ENCODE measurements around the gene MECP2.
"Not testable (repeated sequence)": the region's sequence is repeated elsewhere in the genome, so short reads cannot be mapped to it uniquely, and the experiment has no call there.

Gene MECP2

DNA sequence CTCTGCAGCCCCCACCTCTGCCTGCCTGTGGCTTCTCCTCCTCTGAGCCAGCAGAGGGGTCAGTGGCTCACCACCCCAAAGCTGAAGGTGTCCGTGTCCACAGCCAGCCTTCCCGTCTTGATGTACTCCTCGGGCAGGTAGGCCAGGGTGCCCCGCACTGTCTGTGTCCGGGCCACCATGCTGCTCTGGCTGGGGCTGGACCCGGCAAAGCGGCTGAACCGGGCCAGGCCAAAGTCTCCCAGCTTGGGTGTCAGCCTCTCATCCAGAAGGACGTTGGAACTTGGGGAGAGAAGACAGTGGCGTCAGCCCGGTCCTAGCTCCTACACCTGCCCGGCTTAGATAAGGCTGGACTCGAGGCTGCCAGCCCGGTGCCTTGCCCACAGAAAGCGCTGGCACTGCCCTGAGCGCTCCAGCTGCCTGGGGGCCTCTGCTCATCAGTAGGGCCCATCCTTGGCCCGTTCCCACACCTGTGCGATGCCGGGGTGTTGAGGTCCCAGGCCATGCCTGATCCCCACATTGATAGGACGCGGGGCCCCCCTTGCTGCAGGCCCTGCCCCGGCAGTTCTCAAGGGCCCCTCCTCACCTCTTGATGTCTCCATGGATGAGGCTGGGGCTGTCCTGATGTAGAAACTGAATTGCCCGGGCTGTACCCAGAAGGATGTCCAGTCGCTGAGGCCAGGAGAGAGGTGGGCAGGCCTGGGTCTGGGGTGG is 81.0 kb downstream of the MECP2 start:
- no peak for DNase-seq (ENCODE audit: low spot score)

DNA sequence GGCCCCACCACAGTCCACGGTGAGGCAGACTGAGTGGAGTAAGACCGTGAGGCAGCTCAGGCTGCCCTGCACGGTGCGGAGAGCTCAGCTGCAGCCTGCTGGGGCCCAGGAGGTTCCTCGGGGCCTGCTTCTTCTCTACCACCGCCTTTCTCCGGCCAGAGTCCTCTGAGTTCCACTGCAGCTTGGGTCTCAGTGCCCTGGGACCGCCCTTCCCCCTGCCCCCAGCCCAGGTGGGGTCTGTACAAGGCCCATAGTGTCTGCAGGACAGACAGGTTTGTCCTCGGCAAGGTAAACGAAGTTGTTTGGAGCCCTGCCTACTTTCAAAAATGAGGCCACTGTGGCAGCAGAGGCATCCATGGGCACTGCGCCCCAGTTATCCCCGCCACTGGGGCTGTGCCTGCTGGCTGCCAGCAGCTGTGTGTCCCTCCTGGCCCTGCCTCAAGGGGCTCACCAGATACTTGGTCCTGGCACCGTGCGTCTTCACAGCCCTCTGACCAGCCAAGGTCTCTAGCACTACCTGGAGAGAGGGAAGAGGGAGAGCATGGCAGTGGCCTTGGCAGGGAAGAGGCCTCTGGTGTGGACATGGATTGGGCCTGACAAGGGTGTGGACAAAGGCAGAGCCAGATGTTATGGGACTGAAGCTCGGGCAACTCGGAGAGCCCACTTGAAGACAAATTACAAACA is 81.8 kb downstream of the MECP2 start:
- DNase-seq (ENCODE audit: low spot score), result no peak

DNA sequence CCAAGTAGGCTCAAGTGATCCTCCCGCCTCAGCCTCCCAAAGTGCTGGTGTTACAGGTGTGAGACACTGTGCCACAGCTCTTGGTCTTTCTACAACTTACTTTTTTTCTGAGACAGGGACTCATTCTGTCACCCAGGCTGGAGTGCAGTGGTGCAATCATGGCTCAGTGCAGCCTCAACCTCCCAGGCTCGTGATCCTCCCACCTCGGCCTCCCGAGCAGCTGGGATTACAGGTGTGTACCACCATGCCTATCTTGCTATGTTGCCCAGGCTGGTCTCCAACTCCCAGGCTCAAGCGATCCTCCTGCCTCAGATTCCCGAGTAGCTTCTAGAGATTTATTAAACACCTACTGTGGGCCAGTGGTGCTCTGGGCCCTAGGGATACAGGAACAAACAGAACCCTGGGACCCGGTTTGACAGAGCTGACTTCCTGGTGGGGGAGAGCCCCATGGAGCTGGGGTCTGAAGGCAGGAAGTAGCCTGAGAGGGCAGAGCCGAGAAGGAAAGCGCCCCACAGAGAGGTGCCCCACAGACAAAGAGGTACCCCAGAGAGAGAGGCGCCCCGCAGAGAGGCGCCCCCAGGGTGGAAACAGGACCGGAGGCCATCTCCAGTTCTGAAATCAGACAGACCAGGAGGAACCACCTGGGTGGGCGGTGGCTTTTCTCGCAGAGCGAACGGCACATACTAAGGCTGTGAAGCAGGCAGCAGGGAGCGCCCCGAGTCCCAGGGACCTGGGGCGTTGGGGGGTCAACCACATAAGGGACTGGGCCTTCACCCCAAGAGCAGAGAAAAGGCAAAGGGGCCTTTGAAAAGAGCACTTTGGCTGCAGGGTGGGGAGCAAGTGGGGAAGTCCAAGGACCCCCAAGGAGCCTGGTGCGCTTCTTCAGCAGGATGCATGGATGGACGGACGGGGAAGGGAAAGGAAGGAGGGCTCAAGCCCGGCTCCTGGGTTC is 82.8 kb downstream of the MECP2 start:
- no peak for DNase-seq (ENCODE audit: low spot score)

DNA sequence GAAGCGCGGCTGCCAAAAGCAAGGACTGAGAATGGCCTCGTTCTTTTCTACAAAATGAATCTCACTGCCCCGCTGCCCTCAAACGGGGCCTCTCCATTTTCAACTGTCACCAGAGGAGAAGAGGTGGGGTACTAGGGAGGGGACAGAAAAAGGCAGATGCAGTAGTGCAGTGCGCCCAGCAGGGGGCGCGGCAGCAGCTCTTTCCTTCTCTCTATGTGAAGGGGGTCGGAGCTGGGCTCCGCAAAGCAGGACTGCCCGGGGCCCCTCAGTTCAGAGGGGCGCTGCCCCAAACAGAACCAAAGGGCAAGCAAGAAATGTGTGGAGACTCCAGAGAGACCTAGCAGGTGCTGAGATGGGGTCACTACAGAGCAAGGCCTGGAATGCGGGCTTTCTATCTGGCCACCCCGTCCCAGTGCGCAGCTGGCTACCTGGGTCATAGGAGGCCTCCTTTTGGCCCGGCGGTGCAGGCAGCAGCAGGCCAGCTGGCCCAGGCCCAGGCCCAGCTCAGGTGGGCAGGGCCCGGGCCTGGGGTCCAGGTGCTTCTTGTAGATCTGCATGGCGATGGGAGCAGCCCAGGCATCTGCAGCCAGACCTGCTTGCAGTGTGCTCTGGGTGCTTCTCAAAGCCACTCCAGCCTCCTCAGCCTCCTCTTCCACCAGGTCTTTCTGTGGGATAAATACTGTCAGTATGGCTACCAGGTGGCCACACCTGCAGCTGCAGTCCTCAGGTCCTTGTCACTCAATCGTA is 83.7 kb downstream of the MECP2 start:
- DNase-seq (ENCODE audit: low spot score), result peak; percentile 64

DNA sequence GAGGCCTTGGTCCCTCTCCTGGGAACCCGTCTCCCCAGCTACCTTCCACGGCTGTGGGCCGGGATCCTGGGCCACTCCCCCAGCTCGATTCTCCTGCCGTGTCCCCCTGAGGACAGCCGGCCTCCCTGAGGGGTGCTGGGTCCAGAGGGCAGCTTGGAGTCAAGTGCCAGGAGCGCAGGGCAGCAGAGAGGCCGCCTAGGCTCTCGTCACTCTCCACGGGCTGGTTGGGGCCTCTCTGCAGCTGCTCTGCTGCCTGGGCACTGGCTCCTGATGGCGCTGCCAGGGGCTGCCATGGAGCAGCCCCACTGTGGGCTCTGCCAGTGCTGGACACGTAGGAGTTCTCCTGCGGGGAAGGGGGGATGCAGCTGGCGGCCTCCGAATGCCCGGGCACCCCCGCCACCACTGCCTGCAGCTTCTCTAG is 84.5 kb downstream of the MECP2 start:
- no peak for DNase-seq (ENCODE audit: low spot score)

DNA sequence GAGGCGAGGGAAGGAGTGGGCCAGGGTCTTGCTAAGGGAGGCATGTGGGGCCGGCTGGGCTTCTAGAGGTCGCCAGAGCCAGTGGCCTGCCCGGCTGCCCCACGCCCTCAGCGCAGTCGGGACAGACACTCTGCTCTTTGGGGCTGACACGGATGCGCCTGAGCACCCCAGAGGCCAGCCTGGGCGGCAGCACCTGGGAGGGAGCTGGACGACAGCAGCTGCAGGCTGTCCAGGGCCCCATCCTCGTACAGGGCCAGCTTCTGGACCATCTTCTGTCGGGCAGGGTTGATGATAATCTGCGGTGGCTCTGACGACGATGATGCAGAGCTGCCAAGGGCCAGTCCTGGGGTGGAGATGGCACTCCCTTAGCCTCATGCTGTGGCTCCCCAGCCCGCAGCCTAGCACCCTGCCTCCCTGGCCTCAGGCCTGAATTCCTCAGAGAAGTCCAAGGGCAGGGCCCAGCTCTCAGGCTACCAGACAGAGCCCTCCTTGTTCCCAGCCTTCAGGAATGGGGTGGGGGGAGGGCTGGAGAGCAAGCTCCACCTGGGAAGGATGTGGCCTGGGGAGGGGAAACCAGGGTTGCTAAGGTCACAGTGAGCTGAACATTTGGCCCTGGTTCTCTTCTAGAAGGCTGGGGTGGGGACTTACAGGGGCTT is 85.1 kb downstream of the MECP2 start:
- no peak for DNase-seq (ENCODE audit: low spot score)

DNA sequence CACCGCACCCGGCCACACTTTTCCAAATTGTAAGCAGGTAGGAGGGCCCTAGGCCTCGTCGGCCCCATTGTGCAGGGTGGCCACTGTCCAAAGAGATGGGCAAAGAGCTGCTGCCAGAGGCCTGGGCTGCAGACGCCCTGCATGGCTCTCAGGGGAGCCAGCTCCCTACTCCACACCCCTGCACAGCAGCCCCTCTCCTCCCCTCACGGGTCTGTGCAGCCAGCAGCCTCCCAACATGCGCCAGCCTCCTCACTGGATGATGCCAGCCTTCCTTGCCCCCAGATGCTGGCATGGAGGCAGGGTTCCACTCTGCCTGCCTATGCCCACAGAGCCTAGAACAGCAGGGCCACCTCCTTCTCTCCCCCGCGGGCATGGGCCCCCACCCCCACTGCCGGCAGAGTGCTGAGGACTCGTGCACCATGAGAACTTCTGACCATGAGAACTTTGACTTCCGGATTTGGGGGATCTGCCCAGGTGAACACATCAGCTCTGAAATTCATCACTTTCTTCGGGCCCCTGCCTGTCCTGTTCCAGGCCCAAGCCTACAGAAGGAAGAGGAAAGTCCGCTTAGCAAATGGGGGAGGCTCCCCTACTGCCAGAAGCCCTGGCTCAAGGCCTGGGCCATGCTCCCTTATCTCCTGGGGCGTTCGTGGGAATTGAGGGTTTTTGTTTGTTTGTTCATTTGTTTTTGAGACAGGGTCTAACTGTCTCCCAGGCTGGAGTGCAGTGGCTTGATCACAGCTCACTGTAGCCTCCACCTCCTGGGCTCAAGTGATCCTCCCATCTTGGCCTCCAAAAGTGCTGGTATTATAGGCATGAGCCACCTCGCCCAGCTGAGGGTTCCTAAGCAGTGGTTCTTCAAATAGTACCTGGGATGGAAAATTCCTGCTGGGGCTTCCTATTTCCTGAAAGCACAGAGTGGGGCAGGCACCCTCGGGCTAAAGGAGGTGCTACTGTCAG is 85.9 kb downstream of the MECP2 start:
- DNase-seq (ENCODE audit: low spot score), result no peak

DNA sequence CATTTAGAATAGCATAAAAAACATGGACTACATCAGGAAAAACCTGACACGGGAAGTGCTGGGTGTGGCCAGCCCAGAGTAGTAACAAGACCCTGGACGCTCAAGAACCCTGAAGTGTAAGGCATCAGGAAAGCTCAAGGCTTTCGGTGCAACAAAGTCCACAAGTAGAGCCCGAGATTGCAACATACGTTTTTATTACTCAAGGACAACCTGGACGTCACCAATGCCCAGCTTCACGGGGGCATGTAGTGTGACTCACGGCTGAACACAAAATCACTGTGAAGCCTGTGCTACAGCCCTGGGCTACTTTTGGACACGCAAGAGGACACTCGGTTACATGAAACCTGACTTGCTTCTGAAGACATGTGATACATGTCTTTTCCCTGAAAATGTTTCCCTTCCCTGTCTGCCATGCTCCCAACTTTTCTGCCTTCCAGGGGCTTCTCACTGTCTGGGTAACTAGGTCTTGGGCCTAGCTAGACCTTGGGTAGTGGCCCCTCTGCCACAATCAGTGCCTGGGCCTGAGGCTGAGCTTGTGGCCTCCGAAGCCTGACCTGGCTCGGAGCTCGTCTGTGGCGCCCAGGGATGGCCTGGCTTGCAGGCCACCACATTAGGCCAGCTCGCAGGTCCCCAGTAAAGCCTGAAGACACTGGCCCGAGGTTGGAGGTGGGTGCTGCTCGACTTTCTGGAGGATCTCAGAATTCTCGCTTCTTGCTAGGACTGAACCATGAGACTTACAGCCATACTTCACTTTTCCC is 87.0 kb downstream of the MECP2 start:
- DNase-seq (ENCODE audit: low spot score), result no peak

DNA sequence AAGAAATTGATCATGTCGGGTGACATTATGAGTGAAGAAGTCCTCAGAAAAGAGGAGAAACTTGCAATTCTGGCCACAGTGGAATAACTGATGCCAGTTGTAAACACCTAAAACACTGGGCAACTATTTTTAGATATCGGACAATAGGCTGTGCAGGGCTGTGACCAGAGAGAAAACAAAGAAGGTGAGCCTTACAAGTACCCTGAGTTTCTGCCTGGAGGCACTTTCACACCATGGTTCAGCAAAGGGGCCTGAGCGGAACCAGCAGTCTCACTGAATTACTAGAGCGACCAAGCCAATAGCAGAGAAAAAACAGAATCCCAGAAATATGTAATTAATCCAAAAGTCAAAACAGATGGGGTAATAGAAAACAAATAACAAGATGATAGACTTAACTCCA is 89.0 kb downstream of the MECP2 start:
- DNase-seq (ENCODE audit: low spot score), result no peak

DNA sequence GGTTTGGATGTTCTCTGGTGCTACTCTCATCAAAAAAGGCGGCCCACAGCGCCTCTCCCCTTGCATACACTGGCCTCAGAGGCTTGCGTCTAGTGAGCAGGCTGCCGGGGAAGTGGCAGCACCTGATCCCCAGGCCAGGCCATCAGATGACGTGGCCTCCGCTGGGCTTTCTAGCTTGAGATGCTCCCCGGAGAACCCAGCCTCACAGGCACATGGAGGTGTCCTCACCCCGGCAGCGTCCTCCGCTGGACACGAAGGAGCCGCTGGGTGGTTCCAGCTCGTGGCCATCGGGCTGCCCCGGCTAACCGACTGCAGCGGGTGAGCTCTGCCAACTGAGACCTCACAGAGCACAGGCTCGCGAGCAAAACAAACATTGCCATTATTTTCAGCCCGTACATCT is 90.6 kb downstream of the MECP2 start:
- no peak for DNase-seq (ENCODE audit: low spot score)

DNA sequence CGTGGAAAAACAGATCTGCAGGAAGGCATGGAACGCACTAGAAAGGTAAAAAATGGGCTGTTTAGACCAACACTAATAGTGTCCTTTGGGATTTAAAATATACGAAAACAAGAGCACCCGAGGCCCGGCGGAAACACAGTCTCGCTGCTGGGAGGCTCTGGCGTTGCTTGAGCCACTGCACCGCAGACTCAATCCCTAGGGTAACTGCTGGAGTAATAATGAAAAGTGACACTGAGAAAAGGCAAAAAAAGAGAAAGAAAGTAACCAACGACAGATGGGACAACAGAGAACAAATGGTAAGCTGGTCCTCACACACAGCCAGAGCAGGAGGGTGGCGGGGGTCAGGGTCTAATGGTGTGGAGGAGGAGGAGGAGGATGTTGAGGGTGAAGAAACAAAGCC is 93.2 kb downstream of the MECP2 start:
- no peak for DNase-seq (ENCODE audit: low spot score)

DNA sequence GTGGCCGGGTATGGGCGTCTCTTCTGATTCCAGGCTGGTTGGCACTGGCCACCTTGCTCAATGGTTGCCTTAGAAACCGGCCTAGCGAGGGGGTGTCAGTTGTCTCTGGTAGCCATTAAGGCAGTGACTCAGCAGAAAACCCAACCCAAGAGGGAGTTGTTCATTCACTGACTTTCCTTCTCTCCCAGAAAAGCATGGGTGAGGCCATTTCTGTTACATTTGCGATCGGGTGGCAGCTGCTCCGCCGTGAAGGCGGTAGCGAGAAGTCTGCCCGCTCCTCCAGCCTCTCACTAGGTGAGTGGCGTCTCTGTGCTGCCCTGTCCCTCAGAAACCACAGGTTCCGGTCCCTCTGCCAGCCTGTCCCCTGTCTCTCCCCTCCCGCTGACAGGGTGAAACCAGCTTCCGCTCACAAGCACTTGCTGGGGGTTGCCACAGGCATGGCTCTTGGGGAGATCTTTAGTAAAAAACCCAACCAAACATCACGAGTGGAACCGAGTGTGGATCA is 95.2 kb downstream of the MECP2 start:
- no peak for DNase-seq (ENCODE audit: low spot score)

DNA sequence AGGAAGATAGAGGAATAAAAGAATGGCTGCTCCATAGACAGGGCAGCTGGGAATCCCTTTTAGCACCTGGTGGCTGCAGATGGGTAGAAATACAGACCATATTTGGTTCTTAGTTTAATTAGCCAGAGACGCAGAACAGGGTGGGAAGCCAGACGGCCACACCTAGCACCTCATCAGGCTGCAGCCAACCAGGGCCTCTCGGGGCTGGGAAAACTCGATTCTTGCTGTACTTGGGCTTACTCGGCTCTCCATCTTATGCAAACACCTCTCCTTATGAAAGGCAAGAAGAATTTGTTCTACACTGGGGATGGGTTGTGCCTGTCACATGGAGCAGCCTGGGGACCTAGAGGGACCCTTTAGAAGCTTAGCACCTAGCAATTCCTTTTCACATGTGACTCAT is 97.5 kb downstream of the MECP2 start:
- DNase-seq (ENCODE audit: low spot score), result no peak

DNA sequence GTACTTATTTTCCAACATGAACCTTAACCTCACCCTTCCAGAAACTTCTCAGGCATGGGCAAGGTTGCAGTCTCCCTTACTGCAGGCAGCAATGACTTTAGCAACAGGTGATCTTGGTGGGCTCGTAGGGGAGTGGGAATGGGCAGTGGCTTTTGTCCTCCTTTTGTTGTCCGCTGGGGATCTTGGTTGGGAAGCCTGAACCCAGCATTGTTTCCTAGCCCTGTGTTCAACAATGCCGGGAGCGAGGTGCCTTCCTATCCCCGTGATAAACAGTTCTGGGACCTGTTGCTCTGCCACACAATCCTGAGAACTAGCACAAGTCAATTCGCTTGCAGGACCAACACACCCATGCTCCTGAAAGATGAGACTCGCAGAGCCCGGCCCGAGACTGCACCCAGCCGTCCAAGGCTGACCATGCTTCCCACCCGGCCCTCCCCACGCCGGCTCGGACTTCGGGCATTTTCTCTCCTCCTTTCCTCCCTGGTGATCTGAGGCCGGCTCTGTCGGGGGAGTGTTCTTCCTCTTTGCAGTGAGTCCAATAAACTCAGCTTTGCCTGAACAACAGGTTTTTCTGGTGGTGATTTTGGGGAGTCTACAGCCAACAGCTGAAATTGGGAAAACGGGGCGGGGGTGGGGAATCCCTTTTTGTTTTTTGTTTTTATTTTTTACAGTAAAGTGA is 98.0 kb downstream of the MECP2 start:
- no peak for DNase-seq (ENCODE audit: low spot score)

DNA sequence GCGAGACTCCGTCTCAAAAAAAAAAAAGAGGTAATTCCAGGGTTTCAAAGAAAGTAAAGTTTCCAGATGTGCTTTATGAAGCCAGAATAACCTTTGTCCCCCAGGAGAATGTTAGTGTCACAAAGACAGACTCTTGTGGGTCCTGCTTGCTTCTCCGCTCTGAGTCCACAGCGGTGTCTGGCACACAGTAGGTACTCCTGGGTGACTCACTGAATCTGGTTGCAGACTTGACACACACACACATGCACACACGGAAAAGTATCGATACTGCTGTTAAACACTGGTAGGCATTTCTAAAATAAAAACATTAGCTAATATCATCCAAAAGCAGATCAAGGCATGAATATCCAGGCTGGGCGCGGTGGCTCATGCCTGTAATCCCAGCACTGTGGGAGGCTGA is 102.0 kb downstream of the MECP2 start:
- DNase-seq (ENCODE audit: low spot score), result no peak

DNA sequence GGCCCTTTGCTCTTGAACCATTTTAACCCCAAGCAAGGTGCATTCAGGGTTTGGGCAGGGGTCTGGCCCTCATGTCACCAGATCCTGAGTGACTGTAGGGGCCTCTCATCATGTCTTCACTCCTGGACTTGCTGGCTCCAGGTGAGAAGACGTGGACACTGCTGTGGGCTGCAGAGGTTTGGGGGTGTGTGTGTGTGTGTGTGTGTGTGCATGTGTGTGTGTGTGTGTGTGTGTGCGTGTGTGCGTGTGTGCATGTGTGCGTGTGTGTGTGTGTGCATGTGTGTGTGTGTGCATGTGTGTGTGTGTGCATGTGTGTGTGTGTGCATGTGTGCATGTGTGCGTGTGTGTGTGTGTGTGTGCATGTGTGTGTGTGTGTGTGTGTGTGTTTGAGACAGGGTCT is 103.1 kb downstream of the MECP2 start:
- DNase-seq (ENCODE audit: low spot score), result not testable (repeated sequence)

DNA sequence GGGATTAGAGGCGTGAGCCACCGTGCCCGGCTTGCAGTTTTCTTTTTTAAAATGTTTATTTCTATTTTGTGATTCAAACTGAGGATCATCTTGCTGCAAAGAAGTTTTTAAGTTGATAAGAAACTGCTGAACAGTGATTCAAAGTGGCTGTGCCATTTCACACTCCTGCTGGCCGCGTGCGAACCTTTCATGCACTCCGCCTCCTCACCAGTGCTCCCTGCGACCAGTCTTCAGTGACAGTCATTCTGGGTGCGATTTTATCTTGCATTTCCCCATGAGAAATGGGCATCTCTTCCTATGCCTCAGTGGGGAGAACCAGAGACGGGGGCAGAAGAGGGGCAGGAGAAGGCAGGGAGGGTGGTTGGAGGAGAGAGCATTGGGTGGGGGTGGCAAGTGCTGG is 103.5 kb downstream of the MECP2 start:
- no peak for DNase-seq (ENCODE audit: low spot score)

DNA sequence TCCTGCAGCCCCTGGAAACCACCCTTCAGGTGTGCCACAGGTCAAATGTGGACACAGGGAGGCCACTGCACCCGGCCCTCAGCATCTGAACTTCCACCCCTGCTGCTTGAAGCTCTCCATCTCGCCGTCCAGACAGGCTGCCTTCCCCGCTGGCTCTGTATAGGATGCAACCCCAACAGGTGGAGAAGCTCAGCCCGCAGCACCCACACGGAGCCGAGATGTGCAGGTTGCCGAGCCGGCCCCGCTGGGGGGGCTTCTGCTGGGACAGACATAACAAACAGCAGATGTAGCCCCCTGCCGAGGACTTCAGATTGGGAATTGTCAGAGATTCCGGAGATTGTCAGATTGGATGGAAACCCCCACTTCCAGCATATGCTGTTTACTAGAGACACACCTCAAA is 104.4 kb downstream of the MECP2 start:
- no peak for DNase-seq (ENCODE audit: low spot score)

DNA sequence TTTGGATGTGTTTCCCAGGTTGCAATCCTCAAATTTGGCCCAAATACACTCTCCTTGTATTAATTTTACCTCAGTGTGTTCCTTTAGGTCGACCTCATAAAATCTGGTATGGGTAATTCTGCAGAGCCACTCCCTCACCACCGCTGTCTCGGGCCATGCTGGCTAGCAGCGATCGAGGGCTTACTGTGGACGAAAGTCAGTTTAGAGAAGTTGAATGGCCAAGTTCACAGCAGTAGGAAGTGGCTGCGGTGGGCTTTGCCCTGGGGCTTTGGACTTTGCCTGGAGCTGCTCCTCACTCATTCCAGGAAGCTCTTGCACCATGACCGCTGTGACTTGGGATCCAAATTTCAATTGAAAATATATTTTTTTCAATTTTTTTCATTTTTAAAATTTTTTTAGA is 105.3 kb downstream of the MECP2 start:
- DNase-seq (ENCODE audit: low spot score), result no peak
